AG04450 (cell line): ENCODE data around the gene CISD2. TPM values are rescaled to one million over a fixed set of nuclear protein-coding genes. Genes with fewer than 3 reads are reported as not detected.
"Not testable (repeated sequence)": the region's sequence is repeated elsewhere in the genome, so short reads cannot be mapped to it uniquely, and the experiment has no call there.

Experiments used
- CTCF ChIA-PET: fragments of 300-600, 350-600 bp; formaldehyde crosslinking; extraction: SDS; loops from one replicate; lab custom pipeline; 2022; ENCODE audit warnings: antibody characterized with exemption, inconsistent platforms; lab: Charles Lee
- POLR2A ChIA-PET: fragments of 350-600 bp; formaldehyde crosslinking; extraction: SDS; loops from one replicate; lab custom pipeline; 2021; ENCODE audit warnings: antibody characterized with exemption, inconsistent platforms; lab: Yijun Ruan, JAX
- DNase-seq: peaks from one replicate; pipeline ENCODE4 v3.0.0-alpha.2; 2011; ENCODE audit warnings: low read depth, low spot score
- H3K27ac ChIP-seq: one replicate; pipeline ENCODE4 v1.5.1; 2012; ENCODE audit warnings: low read depth, low read length, control low read depth
- H3K27me3 ChIP-seq: one replicate; pipeline ENCODE4 v1.6.0; 2012; ENCODE audit warnings: low read length; ENCODE audit not compliant: control insufficient read depth, insufficient read depth
- H3K4me3 ChIP-seq: 2 replicates; pipeline ENCODE4 v1.5.1; 2011; ENCODE audit warnings: mild to moderate bottlenecking, low read depth, low read length, control low read depth
- H3K9me3 ChIP-seq: 2 replicates; pipeline ENCODE4 v1.5.1; 2012; ENCODE audit warnings: low read length; ENCODE audit not compliant: control insufficient read depth, insufficient read depth
- CTCF ChIP-seq: IDR thresholded peaks from 2 replicates; pipeline ENCODE4 v1.5.1; 2011; ENCODE audit warnings: low read depth, low read length, control low read depth, inconsistent platforms
- polyA plus RNA-seq: library from polyadenylated mRNA; depleted of rRNA; stranded (reverse); fragments of >200 nt; gene quantifications from 2 replicates; pipeline ENCODE4 v1.2.3, GENCODE V29; 2011

CISD2 gene
- polyA plus RNA-seq, 1 experiment, result 30.6 TPM

GRCh38 chr4:102862747-102863146, 6.0 kb upstream of the CISD2 start:
- no peak overlapping the region for H3K27ac ChIP-seq
- CTCF ChIA-PET, result no interaction called here
- H3K27me3 ChIP-seq, result no peaks in the 10 kb centered on the region
- no peak for TF ChIP-seq CTCF
- H3K9me3 ChIP-seq, result peaks cover 4% of the 10 kb centered on the region; the same call in 1 of the 2 replicates
- no peak for DNase-seq
- POLR2A ChIA-PET, result no interaction called here
- no peak overlapping the region for H3K4me3 ChIP-seq

GRCh38 chr4:102865327-102865726, 3.5 kb upstream of the CISD2 start:
- H3K4me3 ChIP-seq, H3K9me3 ChIP-seq, H3K27me3 ChIP-seq, POLR2A ChIA-PET, DNase-seq, H3K27ac ChIP-seq: not testable (repeated sequence)
- CTCF ChIA-PET, result interaction anchor here (0.6 kb wide), 1 partner anchor 235 kb away, joined by 3 read pairs; no protein-coding TSS in a partner anchor

GRCh38 chr4:102867278-102868152, 1.3 kb upstream of the CISD2 start:
- no peak for DNase-seq
- H3K4me3 ChIP-seq, result peak overlapping the region; percentile 91
- POLR2A ChIA-PET, result interaction anchor here (0.7 to 2.2 kb wide), 2 partner anchors 17 to 40 kb away, joined by 5 to 46 read pairs; partner anchors contain the start of gene UBE2D3
- no peak overlapping the region for H3K27ac ChIP-seq
- H3K9me3 ChIP-seq, result no peaks in the 10 kb centered on the region
- H3K27me3 ChIP-seq, result no peaks in the 10 kb centered on the region
- TF ChIP-seq CTCF, result no peak
- CTCF ChIA-PET, result interaction anchor here (1.0 kb wide), 1 partner anchor 225 kb away, joined by 4 read pairs; no protein-coding TSS in a partner anchor

GRCh38 chr4:102868153-102868780, 525 bp upstream of the CISD2 start:
- Histone ChIP-seq H3K27me3 (no peaks in the 10 kb centered on the region), H3K4me3 (peak overlapping the region; percentile 91), H3K27ac (peak overlapping the region; percentile 87), H3K9me3 (no peaks in the 10 kb centered on the region)
- no peak for TF ChIP-seq CTCF
- ChIA-PET CTCF (interaction anchor here (1.0 to 1.4 kb wide), 2 partner anchors 224 to 437 kb away, joined by 4 to 8 read pairs; no protein-coding TSS in a partner anchor), POLR2A (interaction anchor here (0.5 to 2.2 kb wide), 5 partner anchors 16 to 295 kb away, joined by 4 to 46 read pairs (median 5); partner anchors contain the start of gene UBE2D3)
- DNase-seq, result no peak

- Histone ChIP-seq H3K27ac (peak overlapping the region; percentile 87), H3K9me3 (no peaks in the 10 kb centered on the region), H3K4me3 (peak overlapping the region; percentile 91), H3K27me3 (no peaks in the 10 kb centered on the region)
- TF ChIP-seq CTCF, result no peak
- ChIA-PET CTCF (interaction anchor here (0.5 to 1.4 kb wide), 4 partner anchors 244 to 440 kb away, joined by 3 to 8 read pairs (median 4); no protein-coding TSS in a partner anchor), POLR2A (interaction anchor here (1.0 to 2.2 kb wide), 4 partner anchors 43 to 249 kb away, joined by 3 to 46 read pairs (median 4); partner anchors contain the start of gene UBE2D3)
- DNase-seq, result no peak
These were observed 891 bp downstream of the CISD2 start for GRCh38 chr4:102869569-102870197.
